ENCODE data around the gene EIF3B. TPM values are rescaled to one million over a fixed set of nuclear protein-coding genes. Genes with fewer than 3 reads are reported as not detected.
A peak's percentile ranks its signal among the peaks of the same experiment; 100 is the strongest.
"Not testable (repeated sequence)": the region's sequence is repeated elsewhere in the genome, so short reads cannot be mapped to it uniquely, and the experiment has no call there.

Gene EIF3B
- total RNA-seq, 1 donor from 2014 or later = 148 TPM

GRCh38 chr7:2403014-2403717 lies 48.5 kb downstream of the EIF3B start, which contains the start of gene CHST12:
Gene CHST12 (plus strand): TSS chr7:2403611. CDS start chr7:2432640, 29,029 bp downstream.
- DNase-seq = peak; percentile 98

- DNase-seq = peak; percentile 42
These were observed 49.4 kb downstream of the EIF3B start for GRCh38 chr7:2403718-2404648.

- DNase-seq = no peak
These were observed 50.1 kb downstream of the EIF3B start for GRCh38 chr7:2404714-2405119.

GRCh38 chr7:2405201-2405600 lies 50.6 kb downstream of the EIF3B start:
- no peak for DNase-seq

- DNase-seq = no peak
These were observed 51.1 kb downstream of the EIF3B start for GRCh38 chr7:2405601-2406345.

- DNase-seq = no peak
These were observed 55.3 kb downstream of the EIF3B start for GRCh38 chr7:2409745-2410414.

- no peak for DNase-seq
These were observed 56.4 kb downstream of the EIF3B start for GRCh38 chr7:2411049-2411448.

GRCh38 chr7:2411815-2412586 lies 57.4 kb downstream of the EIF3B start:
- peak; percentile 40 for DNase-seq

GRCh38 chr7:2412587-2413201 lies 58.1 kb downstream of the EIF3B start:
- DNase-seq = no peak

GRCh38 chr7:2416063-2416462 lies 61.4 kb downstream of the EIF3B start:
- DNase-seq = no peak

GRCh38 chr7:2416650-2417049 lies 62.0 kb downstream of the EIF3B start:
- DNase-seq = no peak

- not testable (repeated sequence) for DNase-seq
These were observed 62.6 kb downstream of the EIF3B start for GRCh38 chr7:2417178-2417577.

- DNase-seq = no peak
These were observed 63.4 kb downstream of the EIF3B start for GRCh38 chr7:2417981-2418481.

GRCh38 chr7:2420216-2420933 lies 65.7 kb downstream of the EIF3B start:
- DNase-seq = no peak

- DNase-seq = no peak
These were observed 67.3 kb downstream of the EIF3B start for GRCh38 chr7:2421943-2422310.

- DNase-seq = no peak
These were observed 71.1 kb downstream of the EIF3B start for GRCh38 chr7:2425749-2426148.

Measured in tongue (tissue), 2 donors.